GM21825 (cell line): ENCODE measurements around the gene ZNF200.
"Not testable (repeated sequence)": the region's sequence is repeated elsewhere in the genome, so short reads cannot be mapped to it uniquely, and the experiment has no call there.

Experiments used
- ATAC-seq: cut with Tn5 transposase; IDR thresholded peaks from one replicate; pipeline ENCODE4 v1.9.1; 2021; ENCODE audit warnings: mild to moderate bottlenecking, moderate library complexity; ENCODE audit not compliant: unreplicated experiment

Gene ZNF200

DNA sequence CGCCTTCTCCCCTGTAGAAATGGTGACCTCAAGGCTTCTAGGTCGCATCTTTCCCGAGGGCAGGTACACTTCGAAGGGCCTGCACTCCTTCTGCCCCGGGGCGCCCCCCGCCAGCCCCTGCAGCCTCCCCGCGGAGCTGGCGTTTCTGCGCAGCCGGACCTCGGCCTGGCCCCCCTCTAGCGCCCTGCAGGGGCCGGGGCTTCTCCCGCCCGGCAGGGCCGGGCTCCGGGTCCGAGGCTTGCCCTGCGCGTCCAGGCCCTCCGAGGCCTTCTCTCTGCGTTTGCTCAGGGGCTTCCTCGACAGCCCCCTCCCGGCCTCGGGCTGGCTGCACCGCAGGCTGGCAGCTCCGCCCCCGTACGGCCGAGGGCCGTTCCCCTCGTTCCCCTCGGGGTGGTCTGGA lies 19.4 kb upstream of the ZNF200 start:
- ATAC-seq = no peak

DNA sequence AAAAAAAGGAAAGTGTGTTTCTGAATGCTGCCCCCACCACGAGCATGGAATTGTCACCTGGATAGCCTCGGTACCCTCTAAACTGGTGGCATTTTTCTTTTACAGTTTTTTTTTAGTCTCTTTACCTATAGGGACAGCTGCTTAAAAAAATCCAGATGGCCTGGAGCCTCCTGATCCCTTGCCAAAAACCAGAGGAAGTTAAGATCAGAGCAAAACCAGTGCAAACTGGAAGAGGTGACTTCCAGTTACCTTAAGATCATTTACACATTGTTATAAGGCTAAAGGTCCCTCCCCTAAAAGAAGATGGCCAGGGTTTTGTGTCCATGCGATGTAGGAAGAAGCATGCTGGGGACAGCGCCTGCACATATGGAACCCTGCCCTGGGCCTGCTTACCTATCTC lies 18.0 kb upstream of the ZNF200 start:
- ATAC-seq = no peak

GRCh38 chr16:3249451-3249850 lies 14.5 kb upstream of the ZNF200 start:
- ATAC-seq = no peak

DNA sequence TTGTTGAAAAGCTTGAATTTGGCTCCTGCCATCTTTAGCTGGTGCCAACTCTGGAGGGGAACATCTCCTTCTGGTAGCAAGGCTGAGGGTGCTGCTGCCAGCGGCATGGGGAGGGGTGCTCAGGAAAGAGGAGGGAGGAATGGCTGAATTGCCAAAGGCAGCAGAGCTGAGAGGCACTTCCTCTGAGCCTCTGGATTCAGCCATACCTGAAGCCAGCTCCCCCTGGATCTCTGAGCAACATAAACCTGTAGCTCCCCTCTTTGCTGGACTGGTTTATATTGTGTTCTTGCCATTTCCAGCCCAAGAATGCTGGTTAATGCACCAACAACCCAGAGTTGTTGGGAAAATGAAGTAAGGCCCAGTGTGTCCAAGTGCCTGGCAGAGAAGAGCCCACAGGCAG lies 14.1 kb upstream of the ZNF200 start:
- no peak for ATAC-seq

DNA sequence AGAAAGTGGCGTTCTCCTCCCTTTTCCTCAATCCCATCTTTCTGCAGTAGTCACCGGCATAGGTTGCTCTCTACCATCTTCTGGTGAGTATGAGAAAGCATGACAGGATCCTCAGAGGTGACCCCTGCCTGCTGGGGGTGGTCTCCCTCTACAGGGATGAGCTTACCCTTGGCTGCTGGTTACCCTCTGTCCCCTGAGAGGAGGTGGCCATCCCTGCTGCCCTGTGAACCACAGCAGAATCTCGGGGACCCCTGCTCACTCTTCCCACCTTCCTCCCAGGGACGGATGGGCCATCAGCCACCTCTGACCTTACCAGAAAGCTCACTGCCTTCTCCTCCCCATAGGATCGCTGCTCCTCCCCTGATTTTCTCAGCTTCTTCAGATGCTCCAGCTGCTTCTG lies 13.6 kb upstream of the ZNF200 start:
- no peak for ATAC-seq

- no peak for ATAC-seq
Measured at GRCh38 chr16:3246876-3247275, 11.9 kb upstream of the ZNF200 start.

- no peak for ATAC-seq
Measured at GRCh38 chr16:3246002-3246401, 11.0 kb upstream of the ZNF200 start.

GRCh38 chr16:3243882-3244281 lies 8.9 kb upstream of the ZNF200 start:
- no peak for ATAC-seq

DNA sequence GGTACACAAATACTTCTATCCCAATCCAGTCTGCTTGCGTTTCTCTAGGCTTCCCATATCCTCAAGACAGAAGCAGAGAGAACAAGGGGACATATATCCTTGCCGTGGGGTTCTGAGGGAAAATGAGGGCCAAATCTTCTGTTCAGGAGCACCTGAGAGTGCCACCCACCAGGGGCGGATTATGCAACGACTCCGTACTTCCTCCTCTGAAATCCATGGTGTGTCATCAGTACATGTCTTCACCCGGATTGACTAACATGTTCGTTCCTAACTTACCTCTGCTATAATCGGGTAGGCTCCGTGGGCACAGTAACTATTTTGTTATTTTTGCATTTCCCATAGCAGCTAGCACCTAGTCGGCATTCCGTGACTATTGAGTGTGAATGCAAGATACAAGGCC lies 7.8 kb upstream of the ZNF200 start:
- no peak for ATAC-seq

DNA sequence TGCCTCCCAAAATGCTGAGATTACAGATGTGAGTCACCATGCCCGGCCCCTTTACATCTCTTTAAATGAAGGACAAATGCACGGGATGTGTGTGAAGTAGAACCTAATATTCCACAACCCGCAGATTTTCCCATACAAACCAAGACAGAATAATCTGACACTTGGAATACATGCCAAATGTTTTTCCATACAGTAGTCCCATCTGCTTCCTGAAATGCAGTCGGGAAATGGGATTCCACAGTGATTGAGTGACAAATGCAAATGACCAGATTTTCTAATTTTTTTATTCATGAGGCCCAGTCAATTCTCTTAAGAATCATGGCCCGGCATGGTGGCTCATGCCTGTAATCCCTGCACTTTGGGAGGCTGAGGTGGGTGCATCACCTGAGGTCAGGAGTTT lies 6.8 kb upstream of the ZNF200 start:
- ATAC-seq = no peak

DNA sequence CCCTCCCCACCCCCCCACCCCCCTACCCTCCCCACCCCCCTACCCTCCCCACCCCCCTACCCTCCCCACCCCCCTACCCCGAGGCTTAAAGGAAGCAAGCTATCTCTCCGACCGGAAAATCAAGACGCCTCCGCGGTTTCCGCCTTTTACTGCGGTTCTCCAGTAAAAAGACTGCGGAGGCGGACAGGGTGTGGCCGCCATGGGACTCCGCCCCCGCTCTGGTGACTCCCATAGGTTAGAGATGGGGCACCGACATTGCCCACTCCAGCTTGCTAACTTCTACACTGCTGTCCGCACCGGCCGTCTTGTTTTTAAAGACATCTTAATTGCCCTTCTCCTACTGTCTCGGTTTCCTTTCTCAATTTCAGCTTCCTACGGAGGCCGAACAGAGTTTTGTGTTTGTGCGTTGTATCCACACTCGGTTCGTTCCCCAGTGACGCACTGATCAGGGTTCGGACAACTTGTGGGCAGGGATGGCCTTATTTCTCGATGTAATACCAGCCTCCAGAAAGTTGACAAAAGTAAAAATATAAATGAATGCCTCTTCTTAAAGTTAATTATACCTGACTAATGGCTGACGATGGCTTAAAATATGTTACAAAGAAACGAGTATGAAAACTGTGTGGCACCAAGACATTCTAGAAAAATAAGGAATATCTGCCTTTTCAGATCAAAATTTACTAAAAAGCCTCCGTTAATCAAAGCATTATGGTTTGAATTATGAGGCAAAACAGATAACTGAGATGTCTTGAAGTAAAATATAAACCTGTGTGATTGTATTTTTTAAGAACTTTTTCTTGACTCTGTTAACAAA lies 1.1 kb upstream of the ZNF200 start:
- ATAC-seq = no peak

- no peak for ATAC-seq
Measured at GRCh38 chr16:3234543-3234856, 458 bp downstream of the ZNF200 start.

- no peak for ATAC-seq
Measured at GRCh38 chr16:3223913-3224515, 10.9 kb downstream of the ZNF200 start.

DNA sequence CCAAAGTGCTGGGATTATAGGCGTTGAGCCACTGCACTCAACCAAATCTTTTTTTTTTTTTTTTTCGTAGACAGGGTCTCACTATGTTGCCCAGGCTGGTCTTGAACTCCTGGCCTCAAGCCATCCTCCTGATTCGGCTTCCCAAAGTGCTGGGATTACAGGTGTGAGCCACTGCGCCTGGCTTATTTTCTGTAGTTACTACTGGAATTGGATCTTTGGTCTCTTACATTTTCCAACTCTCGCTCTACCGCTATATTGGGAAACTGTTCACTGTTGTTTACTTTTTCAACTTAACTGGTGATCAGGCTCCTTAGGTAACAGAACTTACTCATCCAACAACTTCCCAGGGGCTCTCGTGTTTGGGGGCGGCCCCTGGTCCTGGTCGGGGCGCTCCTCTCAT lies 14.1 kb downstream of the ZNF200 start:
- ATAC-seq = no peak

DNA sequence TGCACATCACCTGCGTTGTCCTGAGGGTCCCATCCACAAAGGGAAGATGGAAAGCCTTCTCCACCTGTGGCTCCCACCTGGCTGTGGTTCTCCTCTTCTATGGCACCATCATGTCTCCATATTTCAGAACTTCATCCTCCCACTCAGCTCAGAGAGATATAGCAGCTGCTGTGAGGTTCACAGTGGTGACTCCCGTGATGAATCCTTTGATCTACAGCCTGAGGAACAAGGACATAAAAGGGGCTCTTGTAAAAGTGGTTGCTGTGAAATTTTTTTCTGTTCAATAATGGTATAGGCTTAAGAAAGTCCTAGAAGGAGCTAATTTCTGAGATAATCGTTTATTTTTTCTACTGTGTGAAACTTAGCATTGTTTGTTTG lies 18.7 kb downstream of the ZNF200 start:
- ATAC-seq = no peak

GRCh38 chr16:3215601-3216262 lies 19.2 kb downstream of the ZNF200 start:
- no peak for ATAC-seq

DNA sequence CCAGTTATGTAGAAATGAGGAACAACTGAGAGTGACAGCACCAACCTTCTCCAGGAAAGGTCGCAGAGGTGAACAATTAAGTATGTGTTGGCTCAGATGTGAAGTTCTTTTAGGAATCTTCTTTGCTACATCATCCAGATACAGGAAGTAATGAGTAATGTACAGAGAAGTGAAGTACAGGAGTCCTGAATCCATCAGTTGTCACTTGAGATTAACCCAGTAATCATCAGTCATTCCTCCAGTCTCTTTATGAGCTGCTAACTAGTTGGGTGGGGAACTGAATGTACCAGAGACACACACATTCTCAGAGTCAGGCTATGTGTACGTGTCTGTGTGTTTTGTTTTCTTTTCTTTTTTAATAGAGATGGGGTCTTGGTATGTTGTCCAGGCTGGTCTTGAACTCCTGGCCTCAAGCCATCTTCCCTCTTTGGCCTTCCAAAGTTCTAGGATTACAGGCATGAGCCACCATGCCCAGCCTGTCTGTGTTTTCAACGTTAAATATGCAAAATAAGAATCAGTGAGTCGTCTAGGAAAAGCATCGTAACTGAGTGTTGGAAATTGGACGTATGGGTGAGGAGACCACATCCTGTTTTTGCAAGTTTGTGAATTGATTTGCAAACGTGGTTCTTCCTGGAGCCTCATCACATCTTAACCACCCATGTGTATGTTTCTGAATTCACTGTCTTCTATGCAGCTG lies 19.9 kb downstream of the ZNF200 start:
- no peak for ATAC-seq

GRCh38 chr16:3212567-3212966 lies 22.4 kb downstream of the ZNF200 start:
- ATAC-seq = no peak

DNA sequence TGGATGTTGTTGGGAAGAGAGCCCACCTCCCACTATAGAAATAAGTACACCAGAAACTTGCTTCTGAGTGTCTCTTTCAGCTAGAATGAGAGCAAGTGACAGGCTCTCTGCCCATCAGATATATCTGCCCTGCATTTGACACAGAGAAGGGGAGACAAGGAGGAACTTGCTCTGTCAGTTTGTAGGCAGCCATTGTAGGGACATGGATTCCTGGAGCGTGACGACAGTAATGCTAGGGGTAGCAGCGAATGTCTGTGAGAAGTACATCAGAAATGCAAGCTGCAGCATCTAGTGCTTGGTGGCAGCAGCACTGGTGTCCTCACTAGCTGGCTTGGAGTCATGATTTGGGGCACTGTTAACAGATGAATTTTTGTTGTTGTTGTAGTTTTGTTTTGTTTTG lies 23.0 kb downstream of the ZNF200 start:
- no peak for ATAC-seq

DNA sequence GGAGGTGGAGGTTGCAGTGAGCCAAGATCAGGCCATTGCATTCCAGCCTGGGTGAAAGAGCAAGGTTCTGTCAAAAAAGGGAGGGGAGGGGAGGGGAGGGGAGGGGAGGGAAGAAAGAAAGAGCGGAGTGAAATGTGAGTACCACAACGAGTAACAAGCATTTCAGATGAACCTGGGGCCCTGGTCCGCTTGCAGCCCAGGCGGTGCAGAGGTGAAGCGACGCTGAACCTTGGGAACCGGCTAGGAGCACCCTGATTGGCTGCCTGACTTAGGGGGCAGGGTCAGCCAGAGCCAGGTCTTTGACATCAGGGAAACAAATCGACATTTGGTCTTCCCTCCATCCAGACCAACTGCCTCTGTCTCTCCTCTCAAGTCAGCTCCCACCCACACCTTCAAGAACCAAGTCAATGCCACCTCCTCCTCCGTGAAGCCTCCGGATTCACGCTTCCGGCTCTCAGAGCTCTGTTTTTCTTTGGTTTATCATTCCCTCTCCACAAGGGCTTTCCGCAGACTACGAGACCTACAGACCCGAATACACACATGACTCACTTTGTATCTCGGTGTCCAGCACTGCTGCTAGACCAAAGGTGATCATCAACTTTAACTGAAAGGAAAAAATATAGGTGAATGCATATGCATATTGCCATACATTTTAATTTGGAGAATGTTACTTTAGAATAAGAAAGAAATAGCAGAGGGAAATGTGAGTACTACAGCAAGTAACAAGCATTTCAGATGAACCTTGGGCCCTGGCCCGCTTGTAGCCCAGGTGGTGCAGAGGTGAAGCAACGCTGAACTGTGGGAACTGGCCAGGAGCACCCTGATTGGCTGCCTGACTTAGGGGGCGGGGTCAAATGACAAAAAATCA lies 27.6 kb downstream of the ZNF200 start:
- ATAC-seq = no peak

DNA sequence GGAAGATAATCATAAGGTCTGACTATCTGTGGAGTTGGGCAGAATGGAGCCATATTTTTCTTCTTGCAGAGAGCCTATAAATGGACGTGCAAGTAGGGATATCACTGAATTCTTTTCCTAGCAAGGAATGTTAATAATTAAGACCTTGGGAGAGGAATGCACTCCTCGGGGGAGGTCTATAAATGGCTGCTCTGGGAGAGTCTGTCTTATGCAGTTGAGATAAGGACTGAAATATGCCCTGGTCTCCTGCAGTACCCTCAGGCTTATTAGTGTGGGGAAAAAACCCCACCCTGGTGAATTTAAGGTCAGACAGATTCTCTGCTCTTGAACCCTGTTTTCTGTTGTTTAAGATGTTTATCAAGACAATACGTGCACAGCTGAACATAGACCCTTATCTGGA lies 29.0 kb downstream of the ZNF200 start:
- ATAC-seq = not testable (repeated sequence)
